AG09319 (cell line): Measurements from ENCODE around the gene CR1.

ENCODE experiments used
- DNase-seq: peaks from one replicate; pipeline ENCODE4 v3.0.0-alpha.2; 2010; ENCODE audit warnings: low read depth; ENCODE audit errors: extremely low read depth
- CTCF ChIP-seq: IDR thresholded peaks from 2 replicates; pipeline ENCODE4 v1.5.1; 2011; ENCODE audit warnings: low read depth, mild to moderate bottlenecking, inconsistent platforms, low read length, moderate library complexity

Gene CR1

DNA sequence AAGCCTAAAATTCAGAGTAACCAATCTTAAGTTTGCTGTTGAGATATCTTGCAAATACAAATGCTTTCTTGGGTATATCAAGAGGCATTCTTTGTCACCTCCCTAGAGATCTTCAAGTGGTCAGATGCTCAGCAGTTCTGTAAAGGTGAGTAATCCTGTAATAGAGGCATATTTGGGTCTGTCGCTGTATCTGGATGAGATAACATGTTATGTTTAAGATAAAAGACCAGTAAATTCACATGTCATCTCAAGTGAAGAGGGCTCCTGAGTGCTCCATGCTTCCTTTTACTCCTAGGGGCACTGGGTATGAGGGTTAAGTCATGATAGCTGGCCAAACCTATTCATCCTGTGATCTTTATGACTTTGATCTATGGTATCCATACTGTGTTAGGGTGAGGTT, 34.3 kb upstream of the CR1 start:
- no peak for DNase-seq
- no peak for TF ChIP-seq CTCF

GRCh38 chr1:207462535-207462934, 33.4 kb upstream of the CR1 start:
- no peak for TF ChIP-seq CTCF
- no peak for DNase-seq

GRCh38 chr1:207463021-207463420, 32.9 kb upstream of the CR1 start:
- no peak for DNase-seq
- no peak for TF ChIP-seq CTCF

DNA sequence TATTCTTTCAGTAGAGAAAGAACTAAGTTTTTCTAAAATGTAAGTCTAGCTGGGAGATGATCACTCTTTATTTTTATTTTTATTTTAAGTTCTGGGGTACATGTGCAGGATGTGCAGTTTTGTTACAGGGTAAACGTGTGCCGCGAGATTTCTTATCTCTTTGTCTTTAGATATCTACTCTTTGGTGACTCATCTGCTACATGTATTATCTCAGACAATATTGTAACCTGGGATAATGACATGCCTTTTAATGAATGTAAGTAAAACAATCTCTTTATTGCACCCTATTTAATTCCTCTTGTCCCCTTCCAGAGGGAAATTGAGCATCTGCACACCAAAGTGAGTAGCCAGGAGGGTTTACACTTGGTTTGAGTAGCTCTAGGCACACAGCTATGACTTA, 32.4 kb upstream of the CR1 start:
- no peak for DNase-seq
- no peak for TF ChIP-seq CTCF

GRCh38 chr1:207470927-207471326, 25.0 kb upstream of the CR1 start:
- no peak for TF ChIP-seq CTCF
- DNase-seq = no peak

DNA sequence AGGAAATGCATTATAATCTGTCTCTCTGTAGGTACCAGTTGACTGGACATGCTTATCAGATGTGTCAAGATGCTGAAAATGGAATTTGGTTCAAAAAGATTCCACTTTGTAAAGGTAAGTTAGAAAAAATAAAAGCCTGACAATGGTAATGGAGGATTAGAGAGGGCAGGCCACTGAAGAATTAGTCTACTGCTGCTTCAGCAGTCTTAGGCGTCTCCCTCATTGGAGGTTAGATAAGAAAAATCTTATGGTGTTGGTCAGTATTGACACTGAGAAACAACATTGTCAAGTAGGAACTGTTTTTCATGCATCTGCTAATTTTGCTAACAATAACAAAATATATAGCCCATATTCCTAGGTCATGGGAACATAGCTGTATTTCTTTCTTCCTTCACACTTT, 21.7 kb upstream of the CR1 start:
- DNase-seq = no peak
- no peak for TF ChIP-seq CTCF

DNA sequence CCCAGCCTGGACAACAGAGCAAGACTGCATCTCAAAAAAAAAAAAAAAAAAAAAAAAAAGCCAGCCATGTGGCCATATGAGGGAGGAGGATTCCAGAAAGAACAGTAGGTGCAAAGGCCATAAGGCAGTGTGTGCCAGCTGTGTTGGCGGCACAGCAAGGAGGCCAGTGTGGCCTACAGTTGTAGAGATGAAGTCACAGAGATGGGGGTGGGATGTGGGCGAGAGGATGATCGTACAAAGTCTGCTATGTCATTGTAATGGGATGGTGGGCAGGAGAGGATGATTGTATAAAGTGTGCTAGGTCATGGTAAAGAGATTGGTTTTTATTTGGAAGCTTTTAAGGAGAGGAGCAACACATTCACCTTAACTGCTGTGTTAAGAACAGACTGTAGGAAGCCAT, 9.8 kb upstream of the CR1 start:
- TF ChIP-seq CTCF = no peak
- DNase-seq = no peak
